GM18511 (cell line): ENCODE measurements around the gene SPRED1.

Experiments
- ATAC-seq: cut with Tn5 transposase; IDR thresholded peaks from one replicate; pipeline ENCODE4 v1.9.1; 2021; ENCODE audit warnings: mild to moderate bottlenecking, moderate library complexity; ENCODE audit not compliant: unreplicated experiment

The SPRED1 gene

GRCh38 chr15:38252481-38253350 is at the start of gene SPRED1:
TSS of gene SPRED1 (plus strand) at chr15:38252836. CDS start at chr15:38253186, 350 bp downstream.
- ATAC-seq, result peak; percentile 37

- ATAC-seq, result no peak
These were observed 46.9 kb upstream of the SPRED1 start for GRCh38 chr15:38205526-38206272.

- no peak for ATAC-seq
These were observed 45.0 kb upstream of the SPRED1 start for GRCh38 chr15:38207621-38208020.

- ATAC-seq, result no peak
These were observed 44.4 kb upstream of the SPRED1 start for GRCh38 chr15:38208206-38208605.

- ATAC-seq, result no peak
These were observed 43.9 kb upstream of the SPRED1 start for GRCh38 chr15:38208779-38209178.

- no peak for ATAC-seq
These were observed 41.4 kb upstream of the SPRED1 start for GRCh38 chr15:38211249-38211648.

- no peak for ATAC-seq
These were observed 40.8 kb upstream of the SPRED1 start for GRCh38 chr15:38211811-38212210.

- no peak for ATAC-seq
These were observed 39.8 kb upstream of the SPRED1 start for GRCh38 chr15:38212729-38213351.

GRCh38 chr15:38213356-38213755 is 39.3 kb upstream of the SPRED1 start:
- ATAC-seq, result no peak

- no peak for ATAC-seq
These were observed 36.9 kb upstream of the SPRED1 start for GRCh38 chr15:38215707-38216106.

GRCh38 chr15:38216763-38217162 is 35.9 kb upstream of the SPRED1 start:
- no peak for ATAC-seq

- no peak for ATAC-seq
These were observed 35.4 kb upstream of the SPRED1 start for GRCh38 chr15:38217191-38217595.

- no peak for ATAC-seq
These were observed 34.6 kb upstream of the SPRED1 start for GRCh38 chr15:38217788-38218609.

GRCh38 chr15:38220606-38221273 is 31.9 kb upstream of the SPRED1 start:
- ATAC-seq, result no peak

GRCh38 chr15:38224486-38224885 is 28.1 kb upstream of the SPRED1 start:
- ATAC-seq, result no peak

- no peak for ATAC-seq
These were observed 27.3 kb upstream of the SPRED1 start for GRCh38 chr15:38225381-38225780.

- ATAC-seq, result no peak
These were observed 25.9 kb upstream of the SPRED1 start for GRCh38 chr15:38226608-38227266.

- ATAC-seq, result no peak
These were observed 24.7 kb upstream of the SPRED1 start for GRCh38 chr15:38227941-38228340.

GRCh38 chr15:38228618-38229017 is 24.0 kb upstream of the SPRED1 start:
- ATAC-seq, result no peak
